Endothelial cell of umbilical vein (primary cell): ENCODE data around the gene UBAC1. TPM values are rescaled to one million over a fixed set of nuclear protein-coding genes. Genes with fewer than 3 reads are reported as not detected.

Source experiments
- BruUV-seq: library from RNA; stranded (reverse); fragments of 400-500 nt; replicated peaks from 2 replicates; lab custom pipeline; 2021; lab: Mats Ljungman, UMichigan
- CTCF ChIA-PET: fragments of 300-600, 350-600 bp; sonication (Branson Sonifier 250); formaldehyde crosslinking; loops from one replicate; lab custom pipeline; 2021; ENCODE audit warnings: antibody characterized with exemption, inconsistent platforms; lab: Charles Lee
- POLR2A ChIA-PET: fragments of 300-600, 350-600 bp; sonication (Branson Sonifier 250); formaldehyde crosslinking; loops from one replicate; lab custom pipeline; 2021; ENCODE audit warnings: antibody characterized with exemption, inconsistent platforms; lab: Charles Lee
- DNase-seq: peaks from one replicate; pipeline ENCODE4 v3.0.0-alpha.2; 2011; ENCODE audit warnings: low read depth, low spot score
- FAIRE-seq: peaks from 2 replicates; lab custom pipeline; 2011; peaks lifted over from hg19 to GRCh38; lab: Jason Lieb, UNC
- H2AFZ ChIP-seq: 2 replicates; pipeline ENCODE4 v1.6.0; 2012; ENCODE audit warnings: low read depth, low read length, control low read depth, inconsistent platforms
- H3K27ac ChIP-seq: 2 replicates; pipeline ENCODE4 v1.5.1; 2011; ENCODE audit warnings: low read depth, mild to moderate bottlenecking, control low read depth, low read length, moderate library complexity; ENCODE audit not compliant: insufficient read depth
- H3K27me3 ChIP-seq, 2 experiments: 2 replicates each; pipeline versions ENCODE4 v1.6.0 to v1.6.1; 2011; ENCODE audit warnings: low read length in 2 of 2, mixed read lengths in 1 of 2; ENCODE audit not compliant: control insufficient read depth in 2 of 2, insufficient read depth in 2 of 2
- H3K36me3 ChIP-seq, 2 experiments: 2 replicates in 1 of 2; 3 replicates in 1 of 2; pipeline ENCODE4 v1.5.1; 2011; ENCODE audit warnings: low read length in 2 of 2, mild to moderate bottlenecking in 1 of 2, moderate library complexity in 1 of 2; ENCODE audit not compliant: control insufficient read depth in 2 of 2, insufficient read depth in 2 of 2; ENCODE audit errors: extremely low read depth in 1 of 2
- H3K4me1 ChIP-seq: 3 replicates; pipeline ENCODE4 v1.5.1; 2011; ENCODE audit warnings: mild to moderate bottlenecking, low read length; ENCODE audit not compliant: control insufficient read depth, insufficient read depth; ENCODE audit errors: extremely low read depth
- H3K4me2 ChIP-seq: 2 replicates; pipeline ENCODE4 v1.6.1; 2011; ENCODE audit warnings: low read length, control low read depth, mixed read lengths; ENCODE audit not compliant: insufficient read depth
- H3K4me3 ChIP-seq, 3 experiments: fragments of 200-600 bp in 1 of 3; sonication (generic), shearing (Covaris generic) in 1 of 3; replicated peaks in 1 of 3; 2 replicates each; pipeline ENCODE4 v1.5.1; 2011 to 2016; ENCODE audit warnings: control low read depth in 3 of 3, low read length in 3 of 3, mild to moderate bottlenecking in 2 of 3, inconsistent platforms in 1 of 3, low read depth in 1 of 3, moderate library complexity in 1 of 3; ENCODE audit not compliant: insufficient read depth in 1 of 3
- H3K79me2 ChIP-seq: 2 replicates; pipeline ENCODE4 v1.6.0; 2012; ENCODE audit warnings: low read length, inconsistent platforms; ENCODE audit not compliant: control insufficient read depth, insufficient read depth
- H3K9ac ChIP-seq: replicated peaks from 2 replicates; pipeline ENCODE3; 2011; ENCODE audit warnings: low read length, control low read depth; ENCODE audit not compliant: insufficient read depth; ENCODE audit errors: extremely low read depth
- H3K9me1 ChIP-seq: replicated peaks from 3 replicates; pipeline ENCODE4 v1.6.0; 2011; ENCODE audit warnings: mild to moderate bottlenecking, low read length; ENCODE audit not compliant: control insufficient read depth, insufficient read depth; ENCODE audit errors: extremely low read depth
- H3K9me3 ChIP-seq: replicated peaks from 2 replicates; pipeline ENCODE4 v1.5.1; 2012; ENCODE audit warnings: low read length, inconsistent platforms; ENCODE audit not compliant: control insufficient read depth, insufficient read depth
- H4K20me1 ChIP-seq: replicated peaks from 2 replicates; pipeline ENCODE3; 2011; ENCODE audit warnings: mild to moderate bottlenecking, low read length; ENCODE audit not compliant: control insufficient read depth, insufficient read depth; ENCODE audit errors: extremely low read depth
- CTCF ChIP-seq, 2 donors: IDR thresholded peaks; 1 replicate in 1 of 2; 2 replicates in 1 of 2; pipeline ENCODE4 v1.5.1; 2011; ENCODE audit warnings: low read length in 2 of 2, mild to moderate bottlenecking in 2 of 2, moderate library complexity in 2 of 2, control low read depth in 1 of 2, inconsistent platforms in 1 of 2, low read depth in 1 of 2; ENCODE audit not compliant: insufficient read depth in 1 of 2; ENCODE audit errors: extremely low read depth in 1 of 2
- EZH2 ChIP-seq: IDR thresholded peaks from 2 replicates; pipeline ENCODE4 v1.6.1; 2012; ENCODE audit warnings: borderline replicate concordance, low read depth, mild to moderate bottlenecking, moderate library complexity, low read length, inconsistent platforms; ENCODE audit not compliant: severe bottlenecking
- FOS ChIP-seq: IDR thresholded peaks from 2 replicates; pipeline ENCODE4 v1.6.1; 2011; ENCODE audit warnings: mild to moderate bottlenecking, low read length, moderate library complexity, borderline replicate concordance; ENCODE audit not compliant: insufficient read depth
- GATA2 ChIP-seq: IDR thresholded peaks from 2 replicates; pipeline ENCODE4 v1.7.0; 2011; ENCODE audit warnings: low read depth, mild to moderate bottlenecking, moderate library complexity, mixed read lengths, low read length; ENCODE audit not compliant: insufficient read length, insufficient read depth
- JUN ChIP-seq: IDR thresholded peaks from 2 replicates; pipeline ENCODE4 v1.6.1; 2011; ENCODE audit warnings: borderline replicate concordance, low read depth; ENCODE audit not compliant: insufficient read length, insufficient read depth
- MAX ChIP-seq: IDR thresholded peaks from 2 replicates; pipeline ENCODE4 v1.6.1; 2011; ENCODE audit not compliant: insufficient read depth, insufficient read length
- MYC ChIP-seq: IDR thresholded peaks from one replicate; pipeline ENCODE4 v1.6.1; 2011; ENCODE audit warnings: mild to moderate bottlenecking, low read depth, low read length
- POLR2A ChIP-seq: IDR thresholded peaks from 2 replicates; pipeline ENCODE4 v1.6.1; 2012; ENCODE audit warnings: low read depth, mild to moderate bottlenecking, control low read depth, low read length
- POLR2AphosphoS5 ChIP-seq: IDR thresholded peaks from 2 replicates; pipeline ENCODE4 v1.6.1; 2012; ENCODE audit warnings: low read depth, mild to moderate bottlenecking, control low read depth, low read length, moderate library complexity; ENCODE audit not compliant: insufficient read depth
- dilution Hi-C: fragments of 300-500 bp; cut with MboI; formaldehyde crosslinking; loops from one replicate; pipeline ENCODE4 v1.15.0; 2019; ENCODE audit warnings: low sequenced_read_pairs; ENCODE audit not compliant: extremely low pct_ligation_motif_present
- intact Hi-C: fragments of 100-400 bp; cut with micrococcal nuclease; formaldehyde crosslinking; loops from one replicate; pipeline ENCODE4 v1.10.0; 2022
- polyA plus RNA-seq, 4 experiments: library from polyadenylated mRNA; depleted of rRNA in 3 of 4; stranded (reverse) in 3 of 4; unstranded in 1 of 4; fragments of >200 nt; gene quantifications; 2 replicates each; pipeline versions ENCODE4 v1.2.1 to v1.2.3, GENCODE V29; 2011 to 2012; ENCODE audit warnings: missing spikeins in 1 of 4
- total RNA-seq: library from RNA; stranded (reverse); gene quantifications from 2 replicates; pipeline ENCODE4 v1.2.3, GENCODE V29; 2021

Gene UBAC1
- total and polyA plus RNA-seq, 2 donors (not counting 3 experiments of a cell fraction or from before 2014, with no cell fraction given): 39.5 to 56.7 TPM

GRCh38 chr9:135956802-135957174, 4.4 kb downstream of the UBAC1 start:
- ChIA-PET POLR2A (no interaction called here), CTCF (interaction anchor here (1.4 kb wide), 1 partner anchor 16 kb away, joined by 3 read pairs; no protein-coding TSS in a partner anchor)
- dilution Hi-C loops: no loop called here

More at GRCh38 chr9:135956802-135957174, 4.4 kb downstream of the UBAC1 start:
- FAIRE-seq: no peak
- H3K4me2 ChIP-seq: no peak overlapping the region
- no peak overlapping the region for H2AFZ ChIP-seq
- no peak overlapping the region for H3K4me3 ChIP-seq
- intact Hi-C loops: no loop called here
- DNase-seq: no peak
- no peak overlapping the region for H3K9ac ChIP-seq
- BruUV-seq: no TSS peak
- H3K9me1 ChIP-seq: no peaks in the 10 kb centered on the region
- peaks cover 8% of the 10 kb centered on the region for H3K4me1 ChIP-seq
- no peaks in the 10 kb centered on the region for H3K9me3 ChIP-seq
- no peak overlapping the region for H3K27ac ChIP-seq
- peaks cover 22% of the 10 kb centered on the region for H3K79me2 ChIP-seq
- no peaks in the 10 kb centered on the region for H3K27me3 ChIP-seq
- peaks cover 5 to 10% of the 10 kb centered on the region in 2 experiments for H3K36me3 ChIP-seq
- H4K20me1 ChIP-seq: no peaks in the 10 kb centered on the region
- no peak for TF ChIP-seq EZH2
- TF ChIP-seq GATA2: no peak
- TF ChIP-seq POLR2A: no peak
- TF ChIP-seq POLR2AphosphoS5: no peak
- no peak for TF ChIP-seq CTCF (IDR thresholded peaks at IDR 0.05; ENCODE audit: extremely low read depth in 1 of 2, insufficient read depth in 1 of 2, low read depth in 1 of 2, low read length in 2 of 2)
- no peak for TF ChIP-seq JUN
- no peak for TF ChIP-seq MYC
- TF ChIP-seq FOS: no peak
- no peak for TF ChIP-seq MAX
